ENCODE measurements around the gene SLBP. TPM values are rescaled to one million over a fixed set of nuclear protein-coding genes. Genes with fewer than 3 reads are reported as not detected.
A peak's percentile ranks its signal among the peaks of the same experiment; 100 is the strongest.

Gene SLBP
- total RNA-seq = 51.9 and 106 TPM in 2 replicates

GRCh38 chr4:1712216-1713002, at the start of gene SLBP:
Gene SLBP (minus strand): TSS chr4:1712319. CDS start chr4:1712188, 131 bp downstream.
- DNase-seq (ENCODE audit: low read depth) = peak; percentile 81

GRCh38 chr4:1761130-1761689, 49.1 kb upstream of the SLBP start:
- DNase-seq (ENCODE audit: low read depth) = no peak

- no peak for DNase-seq (ENCODE audit: low read depth)
Observed at GRCh38 chr4:1760521-1761071, 48.5 kb upstream of the SLBP start.

- DNase-seq (ENCODE audit: low read depth) = no peak
Observed at GRCh38 chr4:1759818-1760223, 47.7 kb upstream of the SLBP start.

GRCh38 chr4:1759170-1759817, 47.2 kb upstream of the SLBP start:
- DNase-seq (ENCODE audit: low read depth) = no peak

- DNase-seq (ENCODE audit: low read depth) = no peak
Observed at GRCh38 chr4:1758306-1759121, 46.4 kb upstream of the SLBP start.

- DNase-seq (ENCODE audit: low read depth) = no peak
Observed at GRCh38 chr4:1757836-1758235, 45.7 kb upstream of the SLBP start.

- DNase-seq (ENCODE audit: low read depth) = no peak
Observed at GRCh38 chr4:1756893-1757779, 45.0 kb upstream of the SLBP start.

- DNase-seq (ENCODE audit: low read depth) = no peak
Observed at GRCh38 chr4:1756079-1756478, 44.0 kb upstream of the SLBP start.

GRCh38 chr4:1755297-1755696, 43.2 kb upstream of the SLBP start:
- DNase-seq (ENCODE audit: low read depth) = no peak

GRCh38 chr4:1754336-1754735, 42.2 kb upstream of the SLBP start:
- no peak for DNase-seq (ENCODE audit: low read depth)

- no peak for DNase-seq (ENCODE audit: low read depth)
Observed at GRCh38 chr4:1753697-1754311, 41.7 kb upstream of the SLBP start.

GRCh38 chr4:1753294-1753696, 41.2 kb upstream of the SLBP start:
- DNase-seq (ENCODE audit: low read depth) = no peak

GRCh38 chr4:1752284-1753041, 40.3 kb upstream of the SLBP start:
- DNase-seq (ENCODE audit: low read depth) = no peak

GRCh38 chr4:1751919-1752283, 39.8 kb upstream of the SLBP start:
- no peak for DNase-seq (ENCODE audit: low read depth)

- DNase-seq (ENCODE audit: low read depth) = no peak
Observed at GRCh38 chr4:1751155-1751918, 39.2 kb upstream of the SLBP start.

GRCh38 chr4:1750381-1751154, 38.4 kb upstream of the SLBP start:
- no peak for DNase-seq (ENCODE audit: low read depth)

GRCh38 chr4:1749826-1750225, 37.7 kb upstream of the SLBP start:
- no peak for DNase-seq (ENCODE audit: low read depth)
